Epithelial cell of esophagus (primary cell): ENCODE results near the gene PKNOX2.

ENCODE experiments used
- DNase-seq: peaks from one replicate; pipeline ENCODE4 v3.0.0; 2010; ENCODE audit warnings: low read depth
- H3K4me3 ChIP-seq: 2 replicates; pipeline ENCODE4 v1.5.1; 2011; ENCODE audit warnings: mild to moderate bottlenecking, low read length, control low read depth
- TF ChIP-seq, protein P1 (sequence below): IDR thresholded peaks from 2 replicates; pipeline ENCODE4 v1.5.1; 2011; ENCODE audit warnings: low read depth, mild to moderate bottlenecking, low read length, control low read depth, inconsistent platforms; ENCODE audit not compliant: insufficient read depth; ENCODE audit errors: missing control alignments

The PKNOX2 gene

DNA sequence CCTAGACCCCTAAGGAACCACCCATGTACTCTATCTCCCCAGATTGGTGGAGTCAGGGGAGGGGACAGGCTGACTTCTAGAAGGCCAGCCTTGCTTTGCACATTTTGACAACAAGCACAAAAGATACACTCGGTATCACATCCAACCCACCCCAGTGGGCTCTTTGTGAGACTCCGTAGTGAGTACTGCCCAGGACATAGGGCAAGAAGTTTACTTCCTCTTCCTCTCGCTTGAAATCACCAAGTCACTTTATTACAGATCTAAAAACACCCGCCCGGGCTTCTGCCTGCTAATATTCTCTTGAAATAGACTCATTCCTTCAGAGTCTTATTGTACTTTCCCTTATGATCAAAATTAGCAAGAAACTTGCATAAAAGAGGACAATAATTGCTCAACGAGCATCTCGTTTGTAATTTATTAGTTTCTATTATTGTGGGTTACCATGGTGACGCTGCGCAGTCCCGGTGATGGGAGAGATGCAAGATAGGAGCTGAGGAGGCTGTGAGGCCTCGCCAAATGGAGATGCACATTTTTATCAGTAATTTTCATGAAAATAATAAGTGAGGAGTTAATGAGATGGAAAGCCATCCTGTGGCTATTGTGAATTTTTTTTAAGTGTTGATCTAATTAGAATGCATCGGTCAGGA is 234.6 kb downstream of the PKNOX2 start:
- no peak overlapping the region for H3K4me3 ChIP-seq
- TF ChIP-seq, protein P1, sequence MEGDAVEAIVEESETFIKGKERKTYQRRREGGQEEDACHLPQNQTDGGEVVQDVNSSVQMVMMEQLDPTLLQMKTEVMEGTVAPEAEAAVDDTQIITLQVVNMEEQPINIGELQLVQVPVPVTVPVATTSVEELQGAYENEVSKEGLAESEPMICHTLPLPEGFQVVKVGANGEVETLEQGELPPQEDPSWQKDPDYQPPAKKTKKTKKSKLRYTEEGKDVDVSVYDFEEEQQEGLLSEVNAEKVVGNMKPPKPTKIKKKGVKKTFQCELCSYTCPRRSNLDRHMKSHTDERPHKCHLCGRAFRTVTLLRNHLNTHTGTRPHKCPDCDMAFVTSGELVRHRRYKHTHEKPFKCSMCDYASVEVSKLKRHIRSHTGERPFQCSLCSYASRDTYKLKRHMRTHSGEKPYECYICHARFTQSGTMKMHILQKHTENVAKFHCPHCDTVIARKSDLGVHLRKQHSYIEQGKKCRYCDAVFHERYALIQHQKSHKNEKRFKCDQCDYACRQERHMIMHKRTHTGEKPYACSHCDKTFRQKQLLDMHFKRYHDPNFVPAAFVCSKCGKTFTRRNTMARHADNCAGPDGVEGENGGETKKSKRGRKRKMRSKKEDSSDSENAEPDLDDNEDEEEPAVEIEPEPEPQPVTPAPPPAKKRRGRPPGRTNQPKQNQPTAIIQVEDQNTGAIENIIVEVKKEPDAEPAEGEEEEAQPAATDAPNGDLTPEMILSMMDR: no peak
- DNase-seq: no peak

DNA sequence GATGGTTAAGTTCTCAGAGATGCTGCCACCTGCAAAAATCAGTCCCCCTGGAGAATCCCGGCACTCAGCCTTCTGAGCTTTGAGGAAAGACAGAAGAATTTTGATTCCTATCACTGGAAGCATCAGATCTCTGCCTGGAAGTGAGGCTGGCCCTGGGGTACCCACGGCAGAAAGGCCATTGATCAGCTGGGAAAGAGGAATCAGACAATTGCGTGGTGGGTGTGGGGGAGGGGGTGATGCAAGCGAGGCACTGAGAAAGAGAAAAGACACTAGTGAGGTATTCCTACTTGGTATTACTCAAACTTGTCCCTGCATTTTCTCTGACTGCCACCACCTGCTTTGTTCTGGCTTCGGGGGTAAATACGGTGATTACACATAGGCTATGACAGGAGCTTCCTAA is 235.4 kb downstream of the PKNOX2 start:
- TF ChIP-seq, protein P1: no peak
- no peak for DNase-seq
- H3K4me3 ChIP-seq: no peak overlapping the region

DNA sequence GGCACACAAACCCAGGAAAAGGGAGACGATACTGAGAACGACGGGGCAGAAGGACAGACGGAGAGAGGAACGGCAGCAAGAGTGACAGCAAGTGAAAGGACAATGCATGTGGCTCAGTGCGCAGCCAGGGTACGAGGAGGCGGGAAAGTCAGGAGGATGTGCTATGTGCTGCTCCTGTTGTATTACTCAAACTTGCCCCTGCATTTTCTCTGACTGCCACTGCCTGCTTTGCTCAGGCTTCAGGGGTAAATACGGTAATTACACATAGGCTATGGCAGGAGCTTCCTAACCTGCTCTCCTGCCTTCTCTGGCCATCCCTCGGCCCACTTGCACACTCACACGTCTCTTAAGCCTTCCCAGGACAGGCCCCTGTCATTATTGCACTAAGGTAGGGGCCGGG is 236.7 kb downstream of the PKNOX2 start:
- TF ChIP-seq, protein P1: no peak
- no peak overlapping the region for H3K4me3 ChIP-seq
- DNase-seq: no peak

DNA sequence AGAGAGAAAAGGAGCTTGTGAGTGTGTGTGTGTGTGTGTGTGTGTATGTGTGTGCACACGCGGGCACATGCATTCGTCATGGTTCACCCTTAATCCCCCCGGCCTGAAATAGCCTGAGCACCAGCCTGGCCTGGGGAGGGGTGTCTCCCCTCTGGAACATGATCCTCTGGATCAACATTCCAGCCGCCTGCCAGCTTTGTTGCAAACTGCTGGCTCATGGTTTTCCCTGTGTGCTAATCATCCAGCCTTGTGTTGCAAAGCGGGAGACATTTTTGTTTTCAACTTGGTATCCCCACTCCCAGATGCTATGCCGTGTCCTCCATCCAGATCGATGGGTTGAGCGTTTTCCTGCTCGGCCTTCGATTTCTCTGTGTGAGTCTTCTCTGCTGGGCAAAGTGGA is 237.2 kb downstream of the PKNOX2 start:
- H3K4me3 ChIP-seq: no peak overlapping the region
- no peak for DNase-seq

DNA sequence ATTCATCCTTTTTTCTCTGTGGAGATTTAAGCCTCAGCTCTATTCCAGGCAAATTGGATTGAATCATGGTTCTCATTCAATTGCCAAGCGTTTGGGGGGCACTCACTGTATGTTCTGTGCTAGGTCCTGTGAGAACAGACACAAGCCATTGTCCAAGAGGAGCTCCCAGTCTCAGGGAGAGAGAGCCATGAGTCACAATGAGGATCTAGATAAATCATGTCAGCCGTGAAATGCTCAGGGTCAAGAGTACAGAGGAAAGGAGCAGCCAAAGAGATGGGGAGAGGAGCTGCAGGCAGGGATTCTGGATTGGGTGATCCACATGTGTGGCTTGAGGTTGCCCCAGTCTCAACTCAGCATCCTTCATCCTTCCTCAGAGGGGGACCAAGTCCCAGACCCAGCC is 237.9 kb downstream of the PKNOX2 start:
- DNase-seq: peak; percentile 24
- H3K4me3 ChIP-seq: no peak overlapping the region
- TF ChIP-seq, protein P1: no peak

More for the DNA sequence above, 237.2 kb downstream of the PKNOX2 start:
- TF ChIP-seq, protein P1: no peak

DNA sequence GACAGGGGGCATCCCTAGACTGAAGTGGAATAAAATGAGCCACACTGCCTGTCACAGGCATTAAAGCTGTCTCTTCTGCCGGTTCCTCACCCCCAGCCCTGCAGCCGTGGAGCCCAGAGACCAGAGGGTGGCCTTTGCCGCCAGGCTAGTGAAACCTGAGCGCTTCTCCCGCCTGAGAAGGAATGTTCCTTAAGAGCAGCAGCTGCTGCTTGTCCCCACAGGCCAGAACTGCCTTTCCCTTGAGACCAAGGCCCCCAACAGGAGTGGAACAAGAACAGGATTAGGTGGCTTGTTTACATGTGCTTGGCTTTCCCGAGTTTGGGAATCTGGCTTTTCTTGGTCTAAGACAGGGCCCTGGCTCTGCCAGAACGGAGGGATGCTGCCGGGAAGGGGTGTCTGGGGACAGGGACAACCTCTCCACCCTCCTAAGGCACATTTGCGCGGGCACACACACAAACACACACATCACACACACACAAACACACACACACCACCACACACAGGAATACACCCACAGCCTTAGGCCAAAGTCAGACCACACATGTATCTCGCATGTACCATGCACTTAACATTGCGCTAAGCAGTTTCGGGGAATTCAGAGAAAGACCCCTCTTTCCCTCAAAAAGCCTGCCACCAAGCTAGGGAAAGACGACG is 239.7 kb downstream of the PKNOX2 start:
- TF ChIP-seq, protein P1: no peak
- H3K4me3 ChIP-seq: no peak overlapping the region
- DNase-seq: no peak
